CD1c-positive myeloid dendritic cell (primary cell): Measurements from ENCODE around the gene ERN2.
A peak's percentile ranks its signal among the peaks of the same experiment; 100 is the strongest.

ENCODE experiments used
- DNase-seq: peaks from one replicate; pipeline ENCODE4 v3.0.0-alpha.2; 2016; ENCODE audit errors: extremely low spot score

ERN2 gene

GRCh38 chr16:23687034-23687808 is 25.8 kb downstream of the ERN2 start:
- DNase-seq: no peak

GRCh38 chr16:23683487-23683886 is 29.5 kb downstream of the ERN2 start:
- DNase-seq: no peak

- DNase-seq: peak; percentile 14
Observed at GRCh38 chr16:23682181-23682580, 30.8 kb downstream of the ERN2 start.

GRCh38 chr16:23679986-23680336 is 33.1 kb downstream of the ERN2 start:
- DNase-seq: no peak

GRCh38 chr16:23679274-23679985 is 33.6 kb downstream of the ERN2 start:
- DNase-seq: peak; percentile 61

GRCh38 chr16:23678430-23679273 is 34.4 kb downstream of the ERN2 start, which contains the start of gene PLK1:
PLK1 (plus strand) TSS chr16:23678889; CDS start chr16:23678933, 44 bp downstream.
- DNase-seq: peak; percentile 86

- no peak for DNase-seq
Observed at GRCh38 chr16:23676924-23677480, 36.0 kb downstream of the ERN2 start.

GRCh38 chr16:23673971-23674614 is 38.9 kb downstream of the ERN2 start:
- DNase-seq: no peak

GRCh38 chr16:23670137-23670776 is 42.8 kb downstream of the ERN2 start:
- DNase-seq: no peak

GRCh38 chr16:23668873-23669272 is 44.1 kb downstream of the ERN2 start:
- no peak for DNase-seq

- no peak for DNase-seq
Observed at GRCh38 chr16:23668225-23668624, 44.8 kb downstream of the ERN2 start.

GRCh38 chr16:23667355-23667659 is 45.7 kb downstream of the ERN2 start:
- DNase-seq: no peak

- DNase-seq: no peak
Observed at GRCh38 chr16:23666571-23667354, 46.3 kb downstream of the ERN2 start.

GRCh38 chr16:23663918-23664317 is 49.1 kb downstream of the ERN2 start:
- DNase-seq: no peak

GRCh38 chr16:23651943-23652468 is 61.0 kb downstream of the ERN2 start:
- no peak for DNase-seq

GRCh38 chr16:23650674-23651416 is 62.2 kb downstream of the ERN2 start:
- no peak for DNase-seq

GRCh38 chr16:23642246-23642774 is 70.7 kb downstream of the ERN2 start:
- DNase-seq: no peak

GRCh38 chr16:23640931-23641765 is 71.9 kb downstream of the ERN2 start, which contains the start of the genes DCTN5 and PALB2:
DCTN5 (plus strand) TSS chr16:23641466; CDS start chr16:23641543, 77 bp downstream.
PALB2 (minus strand) TSS chr16:23641310; CDS start chr16:23641157, 153 bp downstream.
- DNase-seq: peak; percentile 98
